GM19467 (cell line): ENCODE measurements around the gene POF1B.

Experiments
- ATAC-seq: cut with Tn5 transposase; IDR thresholded peaks from one replicate; pipeline ENCODE4 v1.9.1; 2021; ENCODE audit warnings: mild to moderate bottlenecking, moderate library complexity; ENCODE audit not compliant: unreplicated experiment

Gene POF1B

DNA sequence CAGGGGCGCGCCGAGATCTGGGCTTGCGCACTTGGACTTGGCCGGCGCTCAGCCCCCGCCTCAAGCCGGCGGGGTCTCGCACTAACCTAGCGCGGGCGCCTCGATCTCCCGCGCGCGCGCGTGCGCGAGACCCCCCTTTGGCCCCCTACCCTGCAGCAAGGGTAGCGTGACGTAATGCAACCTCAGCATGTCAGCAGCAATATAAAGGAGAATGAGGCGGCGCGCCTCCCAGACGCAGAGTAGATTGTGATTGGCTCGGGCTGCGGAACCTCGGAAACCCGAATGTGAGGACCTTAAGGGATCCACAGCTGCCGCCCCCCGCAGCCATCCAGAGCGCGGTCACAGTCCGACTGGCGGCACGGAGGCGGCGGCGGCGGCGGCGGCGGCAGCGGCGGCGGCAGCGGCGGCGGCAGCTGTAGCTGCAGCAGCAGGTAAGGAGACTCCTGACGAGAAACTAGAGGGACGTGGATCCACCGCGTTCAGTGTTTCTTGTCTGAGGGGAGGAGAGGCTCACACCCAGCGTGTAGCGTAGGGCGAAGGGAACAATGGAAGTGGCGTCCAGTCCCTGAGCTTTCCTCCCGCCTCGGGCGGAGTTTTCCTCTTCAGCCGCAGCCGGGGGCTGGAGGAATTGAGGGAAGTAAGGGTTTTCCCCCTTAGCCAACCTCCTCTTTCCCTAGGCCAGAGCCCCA lies 135.6 kb downstream of the POF1B start, which contains the start of the genes SATL1 and ZNF711:
Gene SATL1, minus strand, starts transcription at position 19 of the 689 bp plus-strand sequence. CDS start 134,811 bp downstream, outside the sequence.
Gene ZNF711, plus strand, starts transcription at position 231 of the 689 bp plus-strand sequence. CDS start 3,582 bp downstream, outside the sequence.
- ATAC-seq = no peak

DNA sequence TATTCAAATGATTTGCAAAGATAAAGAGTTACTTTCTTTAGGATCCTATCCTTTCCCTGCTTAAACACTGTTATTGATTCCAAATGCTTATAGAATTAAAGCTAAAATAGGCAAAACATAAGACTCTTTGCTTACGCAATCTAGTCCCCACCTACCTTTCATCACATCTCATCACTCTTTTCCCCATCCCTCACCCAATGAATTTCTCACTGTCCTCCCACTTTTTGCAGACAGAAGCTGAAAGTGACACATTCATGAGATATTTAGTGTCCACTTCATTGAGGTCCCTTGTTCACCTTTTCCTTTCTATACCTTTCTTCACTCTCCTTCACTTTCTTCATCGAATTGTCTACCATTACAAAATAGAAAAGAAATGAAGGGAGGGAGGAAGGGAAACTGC lies 136.3 kb downstream of the POF1B start:
- no peak for ATAC-seq
